Gastroesophageal sphincter (tissue), 3 donors: ENCODE measurements around the gene DET1.

Source experiments
- CTCF ChIP-seq, 4 experiments: fragments of 200-600 bp in 2 of 4; fragments of 450-650 bp in 2 of 4; sonication (generic) in 1 of 4; IDR thresholded peaks; one replicate each; pipeline ENCODE4 v1.5.1; 2017 to 2019; ENCODE audit warnings: antibody characterized with exemption in 4 of 4, mild to moderate bottlenecking in 2 of 4, moderate library complexity in 2 of 4
- EP300 ChIP-seq: sonication (generic); formaldehyde crosslinking; IDR thresholded peaks from one replicate; pipeline ENCODE4 v1.6.1; 2017; ENCODE audit warnings: antibody characterized with exemption, mild to moderate bottlenecking
- POLR2A ChIP-seq, 2 donors: fragments of 450-650 bp; IDR thresholded peaks; one replicate each; pipeline ENCODE4 v1.6.1; 2017; ENCODE audit warnings: antibody characterized with exemption in 2 of 2, mild to moderate bottlenecking in 2 of 2, moderate library complexity in 1 of 2
- POLR2AphosphoS5 ChIP-seq: sonication (generic); formaldehyde crosslinking; IDR thresholded peaks from one replicate; pipeline ENCODE4 v1.6.1; 2017; ENCODE audit warnings: antibody characterized with exemption

DNA sequence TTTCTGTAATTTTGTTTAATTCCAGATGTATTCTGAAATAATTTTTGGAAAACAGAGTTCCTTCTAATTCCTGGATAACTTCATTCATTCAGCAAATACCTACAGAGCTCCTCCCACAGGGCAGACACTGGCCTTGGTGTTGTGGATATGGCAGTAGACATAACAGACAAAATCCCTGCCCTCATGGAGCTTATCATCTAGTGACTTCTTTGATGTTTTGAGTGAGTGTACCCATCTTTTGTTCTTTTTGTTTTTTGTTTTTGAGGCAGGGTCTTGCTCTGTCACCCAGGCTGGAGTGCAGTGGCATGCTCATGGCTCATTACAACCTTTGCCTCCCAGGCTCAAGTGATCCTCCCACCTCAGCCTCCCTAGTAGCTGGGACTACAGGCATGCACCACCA lies 21.1 kb downstream of the DET1 start:
- no peak for TF ChIP-seq CTCF (IDR thresholded peaks at IDR 0.05)
- TF ChIP-seq POLR2AphosphoS5 = no peak
- TF ChIP-seq EP300 = no peak
- TF ChIP-seq POLR2A (IDR thresholded peaks at IDR 0.05) = no peak
